Diencephalon (tissue), 1 donor: ENCODE data around the gene PRDX1. TPM values are rescaled to one million over a fixed set of nuclear protein-coding genes. Genes with fewer than 3 reads are reported as not detected.

Experiments
- total RNA-seq: library from RNA; depleted of rRNA; stranded (reverse); fragments of >200 nt; gene quantifications from one replicate; pipeline ENCODE4 v1.2.3, GENCODE V29; 2014

The PRDX1 gene
- 234 TPM for total RNA-seq

GRCh38 chr1:45521413-45522323, at the start of gene PRDX1:
Gene PRDX1, minus strand, starts transcription at chr1:45521884. Its CDS starts 2,841 bp downstream, at chr1:45519043.

GRCh38 chr1:45550401-45551351, 29.0 kb upstream of the PRDX1 start, which contains the start of gene AKR1A1:
Gene AKR1A1, plus strand, starts transcription at chr1:45550826. Its CDS starts 10,969 bp downstream, at chr1:45561795.

GRCh38 chr1:45490626-45491486, 30.8 kb downstream of the PRDX1 start, which contains the start of gene TESK2:
Gene TESK2, minus strand, starts transcription at chr1:45491163. Its CDS starts 33,378 bp downstream, at chr1:45457785.

Other genes with a start within 250 kb of the PRDX1 start
- 1.2 TPM for gene HPDL, start 195.0 kb downstream of the PRDX1 start, total RNA-seq
- 8.5 TPM for gene TOE1, start 181.7 kb downstream of the PRDX1 start, total RNA-seq
- gene MUTYH, start 181.4 kb downstream of the PRDX1 start, total RNA-seq, result 16.4 TPM
- 0.92 TPM for gene TESK2, start 30.7 kb downstream of the PRDX1 start, total RNA-seq
- 0.92 TPM for gene CCDC163, start 21.8 kb downstream of the PRDX1 start, total RNA-seq
- gene MMACHC, start 21.6 kb downstream of the PRDX1 start, total RNA-seq, result 3.7 TPM
- 74.5 TPM for gene AKR1A1, start 28.9 kb upstream of the PRDX1 start, total RNA-seq
- 87.7 TPM for gene NASP, start 62.2 kb upstream of the PRDX1 start, total RNA-seq
- 0.46 TPM for gene CCDC17, start 102.2 kb upstream of the PRDX1 start, total RNA-seq
- gene GPBP1L1, start 164.6 kb upstream of the PRDX1 start, total RNA-seq, result 67.1 TPM
- 17.5 TPM for gene TMEM69, start 166.3 kb upstream of the PRDX1 start, total RNA-seq
- 13.1 TPM for gene IPP, start 228.8 kb upstream of the PRDX1 start, total RNA-seq